RPMI8226 (cell line): Measurements from ENCODE around the gene HACD1.

ENCODE experiments used
- DNase-seq: peaks from one replicate; pipeline ENCODE4 v3.0.0-alpha.2; 2015

Gene HACD1

GRCh38 chr10:17617031-17617911, at the start of gene HACD1:
Gene HACD1 (minus strand): TSS chr10:17617374. CDS start chr10:17617339, 35 bp downstream.
- peak; percentile 47 for DNase-seq

GRCh38 chr10:17665747-17666146, 48.6 kb upstream of the HACD1 start:
- no peak for DNase-seq

- DNase-seq, result no peak
Measured at GRCh38 chr10:17663450-17663849, 46.3 kb upstream of the HACD1 start.

GRCh38 chr10:17662193-17663138, 45.3 kb upstream of the HACD1 start:
- no peak for DNase-seq

- DNase-seq, result no peak
Measured at GRCh38 chr10:17661510-17661909, 44.3 kb upstream of the HACD1 start.

- DNase-seq, result no peak
Measured at GRCh38 chr10:17660921-17661320, 43.7 kb upstream of the HACD1 start.

GRCh38 chr10:17659365-17659764, 42.2 kb upstream of the HACD1 start:
- no peak for DNase-seq

GRCh38 chr10:17657103-17657500, 39.9 kb upstream of the HACD1 start:
- no peak for DNase-seq

- no peak for DNase-seq
Measured at GRCh38 chr10:17655567-17656146, 38.5 kb upstream of the HACD1 start.

GRCh38 chr10:17655009-17655408, 37.8 kb upstream of the HACD1 start:
- no peak for DNase-seq

GRCh38 chr10:17652585-17652984, 35.4 kb upstream of the HACD1 start:
- DNase-seq, result no peak

- DNase-seq, result no peak
Measured at GRCh38 chr10:17651896-17652295, 34.7 kb upstream of the HACD1 start.

GRCh38 chr10:17650416-17650815, 33.2 kb upstream of the HACD1 start:
- DNase-seq, result no peak

- no peak for DNase-seq
Measured at GRCh38 chr10:17649836-17650235, 32.7 kb upstream of the HACD1 start.

- DNase-seq, result no peak
Measured at GRCh38 chr10:17649052-17649451, 31.9 kb upstream of the HACD1 start.

- DNase-seq, result no peak
Measured at GRCh38 chr10:17648243-17649035, 31.3 kb upstream of the HACD1 start.

- no peak for DNase-seq
Measured at GRCh38 chr10:17647326-17647725, 30.2 kb upstream of the HACD1 start.

GRCh38 chr10:17645621-17646345, 28.6 kb upstream of the HACD1 start:
- DNase-seq, result no peak

- DNase-seq, result peak; percentile 42
Measured at GRCh38 chr10:17644485-17644943, 27.3 kb upstream of the HACD1 start.

GRCh38 chr10:17643755-17644484, 26.7 kb upstream of the HACD1 start, which contains the start of gene STAM:
Gene STAM (plus strand): TSS chr10:17644151. CDS start chr10:17644340, 189 bp downstream.
- DNase-seq, result peak; percentile 92

GRCh38 chr10:17643339-17643754, 26.2 kb upstream of the HACD1 start:
- no peak for DNase-seq
